Measurements from ENCODE around the gene ADAM29.
"Not testable (repeated sequence)": the region's sequence is repeated elsewhere in the genome, so short reads cannot be mapped to it uniquely, and the experiment has no call there.

Gene ADAM29

DNA sequence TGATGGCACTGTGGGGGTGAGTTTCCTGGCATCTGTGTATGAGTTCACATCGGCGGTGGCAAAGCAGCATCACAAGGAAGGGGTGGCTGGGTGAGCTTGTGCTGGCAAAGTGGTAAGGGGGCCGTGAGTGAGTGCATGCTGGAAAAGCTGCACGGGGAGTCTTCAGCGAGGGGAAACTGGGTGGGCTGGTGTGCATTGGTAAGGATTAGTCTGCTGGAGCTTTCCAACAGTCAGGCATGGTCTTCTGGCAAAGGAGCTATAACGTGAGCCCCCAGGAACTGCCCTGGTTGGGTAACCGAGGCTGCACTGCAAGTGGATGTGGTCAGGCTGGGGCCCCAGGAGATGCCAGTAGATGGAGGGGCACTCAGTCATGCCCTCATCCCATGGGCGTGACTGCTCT lies 30.7 kb downstream of the ADAM29 start:
- DNase-seq (ENCODE audit: low read depth, low spot score) = no peak

DNA sequence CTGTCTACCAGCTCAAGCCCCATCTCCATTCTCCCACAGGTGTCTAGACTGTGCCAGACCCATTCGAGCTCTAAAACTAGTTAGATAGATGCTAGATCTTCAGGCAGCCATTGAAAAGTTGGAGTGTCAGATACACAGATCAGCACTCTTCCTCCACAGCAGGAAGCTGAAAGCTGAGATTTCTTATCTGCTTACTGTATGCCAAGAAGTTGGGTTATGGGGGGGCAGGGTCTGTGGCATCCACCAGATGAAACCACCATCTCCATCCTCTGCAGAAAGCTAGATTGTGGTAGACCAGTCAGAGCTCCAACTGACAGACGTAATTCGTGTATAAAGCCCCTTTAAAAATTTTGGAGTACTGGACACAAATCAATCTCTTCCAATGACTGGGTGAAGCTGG lies 54.8 kb downstream of the ADAM29 start:
- DNase-seq (ENCODE audit: low read depth, low spot score) = no peak

DNA sequence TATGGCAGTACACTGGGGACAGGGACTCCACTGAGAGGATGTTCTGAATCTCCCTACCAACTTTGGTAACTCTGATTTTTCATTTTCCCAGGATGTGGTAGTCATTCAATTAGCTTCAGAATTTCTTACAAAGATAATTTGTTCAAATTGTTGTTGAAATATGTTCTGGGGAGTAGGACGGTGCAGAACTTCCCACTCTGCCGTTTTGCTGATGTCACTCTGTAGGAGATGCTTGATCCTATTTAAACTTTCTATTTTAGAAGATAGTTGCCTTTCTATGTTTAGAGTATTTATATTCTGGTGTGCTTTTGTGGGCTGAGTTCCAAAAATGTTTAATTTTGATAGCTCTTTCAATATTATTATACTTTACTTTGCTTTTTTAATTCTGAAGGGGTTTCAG lies 55.2 kb downstream of the ADAM29 start:
- DNase-seq (ENCODE audit: low read depth, low spot score) = no peak

DNA sequence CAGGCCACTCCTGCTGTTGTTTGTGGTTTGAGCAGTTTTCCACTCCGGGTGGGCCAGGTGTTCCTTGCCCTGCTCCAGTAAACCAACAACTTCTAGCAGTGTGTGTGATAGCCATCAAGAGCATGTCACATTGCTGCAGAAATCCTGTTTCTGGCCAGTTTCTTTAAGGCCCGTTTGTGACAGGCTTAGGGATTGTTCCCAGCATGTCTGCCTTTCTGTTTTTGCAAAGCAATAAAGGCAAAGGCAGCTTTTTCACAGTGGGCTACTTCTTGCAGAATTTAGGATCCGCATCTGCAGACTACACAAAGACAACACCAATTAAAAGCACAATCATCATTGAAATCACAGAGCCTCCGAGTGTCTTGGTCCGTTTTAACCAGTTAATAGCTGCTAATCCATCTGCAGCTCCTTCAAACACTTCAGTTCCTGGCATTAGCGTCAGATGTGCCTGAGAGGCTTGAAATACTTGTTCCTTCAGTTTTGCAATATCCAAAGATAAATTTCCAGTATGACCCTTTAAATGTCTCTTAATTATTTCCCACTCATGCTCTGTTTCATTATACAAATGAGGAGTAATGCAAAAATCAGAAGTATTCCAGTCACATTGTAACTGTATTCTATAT lies 65.1 kb downstream of the ADAM29 start:
- DNase-seq (ENCODE audit: low read depth, low spot score) = no peak

DNA sequence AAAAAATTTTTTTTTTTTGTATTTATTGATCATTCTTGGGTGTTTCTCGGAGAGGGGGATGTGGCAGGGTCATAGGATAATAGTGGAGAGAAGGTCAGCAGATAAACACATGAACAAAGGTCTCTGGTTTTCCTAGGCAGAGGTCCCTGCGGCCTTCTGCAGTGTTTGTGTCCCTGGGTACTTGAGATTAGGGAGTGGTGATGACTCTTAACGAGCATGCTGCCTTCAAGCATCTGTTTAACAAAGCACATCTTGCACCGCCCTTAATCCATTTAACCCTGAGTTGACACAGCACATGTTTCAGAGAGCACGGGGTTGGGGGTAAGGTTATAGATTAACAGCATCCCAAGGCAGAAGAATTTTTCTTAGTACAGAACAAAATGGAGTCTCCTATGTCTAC lies 65.7 kb downstream of the ADAM29 start:
- not testable (repeated sequence) for DNase-seq (ENCODE audit: low read depth, low spot score)

DNA sequence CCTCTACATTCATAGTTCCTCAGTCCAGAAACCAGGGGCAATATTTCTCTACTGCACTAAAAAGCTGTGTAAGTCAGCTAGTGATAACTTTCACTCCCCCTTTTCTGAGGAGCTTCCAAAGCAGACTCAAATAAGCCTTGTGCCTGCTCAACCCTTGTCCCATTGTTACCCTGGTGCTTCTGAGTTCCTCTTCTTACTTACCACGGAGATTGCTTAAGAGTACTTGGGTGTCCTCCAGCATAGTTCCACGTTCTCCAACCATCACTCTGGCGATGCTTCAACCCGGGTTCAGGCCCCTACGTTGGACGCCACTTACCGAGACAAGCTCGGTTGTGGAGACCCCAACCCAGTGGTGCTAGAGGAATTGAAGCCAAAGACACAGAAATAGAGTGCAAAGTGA lies 71.6 kb downstream of the ADAM29 start:
- no peak for DNase-seq (ENCODE audit: low read depth, low spot score)

DNA sequence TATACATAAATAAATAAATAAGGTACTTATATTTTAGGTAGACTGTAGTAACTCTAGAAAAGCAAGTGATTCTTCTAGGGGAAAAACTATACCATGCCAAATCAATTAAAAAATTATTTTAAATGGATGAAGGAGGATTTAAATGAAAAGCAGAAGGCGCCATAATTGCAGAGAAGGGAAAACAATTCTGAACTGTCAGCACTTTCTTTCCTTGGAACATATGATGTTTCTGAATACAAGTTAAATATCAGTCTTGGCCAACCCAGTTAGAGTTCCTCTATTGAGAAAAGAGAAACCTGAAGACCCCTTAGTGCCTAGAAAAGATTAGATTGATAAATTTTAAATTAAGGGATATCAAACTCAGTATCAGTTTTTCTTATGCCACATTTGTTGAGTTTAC lies 75.8 kb downstream of the ADAM29 start:
- no peak for DNase-seq (ENCODE audit: low read depth, low spot score)

DNA sequence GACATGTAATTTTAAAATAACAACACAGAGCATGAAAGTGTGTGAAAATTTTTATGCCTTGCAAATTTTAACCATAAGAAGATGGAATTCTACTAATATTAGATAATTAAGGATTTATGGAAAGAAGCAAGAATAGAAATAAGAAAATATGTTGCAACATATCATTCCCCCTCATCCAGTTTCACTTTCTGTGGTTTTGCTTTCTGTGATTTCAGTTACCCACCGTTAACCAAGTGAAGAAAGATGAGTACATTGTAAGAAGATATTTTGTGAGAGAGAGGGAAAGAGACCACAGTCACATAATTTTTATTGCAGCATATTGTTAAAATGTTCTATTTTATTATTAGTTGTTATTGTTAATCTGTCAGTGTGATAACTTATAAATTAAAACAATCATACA lies 77.9 kb downstream of the ADAM29 start:
- no peak for DNase-seq (ENCODE audit: low read depth, low spot score)

DNA sequence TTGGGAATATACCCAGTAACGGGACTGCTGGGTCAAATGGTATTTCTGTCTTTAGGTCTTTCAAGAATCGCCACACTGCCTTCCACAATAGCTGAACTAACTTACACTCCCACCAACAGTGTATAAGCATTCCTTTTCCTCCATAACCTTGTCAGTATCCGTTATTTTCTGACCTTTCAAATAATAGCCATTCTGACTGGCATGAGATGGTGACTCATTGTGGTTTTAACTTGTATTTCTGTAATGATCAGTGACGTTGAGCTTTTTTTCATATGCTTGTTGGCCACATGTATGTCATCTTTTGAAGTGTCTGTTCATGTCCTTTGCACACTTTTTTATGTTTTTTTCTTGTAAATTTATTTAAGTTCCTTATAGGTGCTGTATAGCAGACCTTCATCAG lies 81.2 kb downstream of the ADAM29 start:
- no peak for DNase-seq (ENCODE audit: low read depth, low spot score)

DNA sequence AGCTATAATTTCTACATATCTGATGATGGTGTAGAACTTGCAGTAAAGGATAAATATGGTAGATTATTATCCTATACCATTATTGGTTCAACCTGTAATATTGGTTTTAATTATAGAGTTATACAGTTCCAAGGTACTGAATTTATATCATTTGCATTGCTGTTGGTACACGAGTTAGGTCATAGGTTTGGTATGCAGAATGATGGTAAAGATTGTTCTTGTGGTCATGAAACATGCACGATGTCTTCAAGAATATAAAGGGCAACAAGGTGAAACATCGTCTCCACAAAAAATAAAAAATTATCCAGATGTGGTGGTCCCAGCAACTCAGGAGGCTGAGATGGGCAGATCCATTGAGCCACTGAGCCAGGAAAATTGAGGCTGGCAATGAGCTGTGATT lies 99.6 kb downstream of the ADAM29 start:
- no peak for DNase-seq (ENCODE audit: low read depth, low spot score)

DNA sequence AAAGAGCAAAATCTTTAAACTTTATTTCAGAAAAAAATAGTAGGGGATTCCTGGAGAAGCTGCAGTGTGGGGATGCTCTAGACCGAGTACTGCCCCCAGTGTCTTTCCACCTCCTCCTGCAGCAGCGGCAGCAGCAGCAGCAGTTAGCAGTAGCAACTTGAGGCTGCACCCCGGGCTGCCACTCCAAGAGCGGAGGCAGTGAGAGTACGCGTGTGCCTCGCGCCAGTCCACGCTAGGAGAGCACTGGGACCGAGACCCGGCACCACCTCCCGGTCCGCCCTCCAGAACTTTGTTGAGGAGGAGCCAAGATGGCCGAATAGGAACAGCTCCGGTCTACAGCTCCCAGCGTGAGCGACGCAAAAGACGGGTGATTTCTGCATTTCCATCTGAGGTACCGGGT lies 101.3 kb downstream of the ADAM29 start:
- not testable (repeated sequence) for DNase-seq (ENCODE audit: low read depth, low spot score)

Data from ELF-1 (cell line).